CD4-positive, alpha-beta T cell treated with Interleukin-1 beta for 1 hour (primary cell): Measurements from ENCODE around the gene HDX.
"Not testable (repeated sequence)": the region's sequence is repeated elsewhere in the genome, so short reads cannot be mapped to it uniquely, and the experiment has no call there.

ENCODE experiments used
- DNase-seq, 2 donors: peaks; one replicate each; pipeline ENCODE4 v3.0.0-alpha.2; 2020 to 2022

Gene HDX

DNA sequence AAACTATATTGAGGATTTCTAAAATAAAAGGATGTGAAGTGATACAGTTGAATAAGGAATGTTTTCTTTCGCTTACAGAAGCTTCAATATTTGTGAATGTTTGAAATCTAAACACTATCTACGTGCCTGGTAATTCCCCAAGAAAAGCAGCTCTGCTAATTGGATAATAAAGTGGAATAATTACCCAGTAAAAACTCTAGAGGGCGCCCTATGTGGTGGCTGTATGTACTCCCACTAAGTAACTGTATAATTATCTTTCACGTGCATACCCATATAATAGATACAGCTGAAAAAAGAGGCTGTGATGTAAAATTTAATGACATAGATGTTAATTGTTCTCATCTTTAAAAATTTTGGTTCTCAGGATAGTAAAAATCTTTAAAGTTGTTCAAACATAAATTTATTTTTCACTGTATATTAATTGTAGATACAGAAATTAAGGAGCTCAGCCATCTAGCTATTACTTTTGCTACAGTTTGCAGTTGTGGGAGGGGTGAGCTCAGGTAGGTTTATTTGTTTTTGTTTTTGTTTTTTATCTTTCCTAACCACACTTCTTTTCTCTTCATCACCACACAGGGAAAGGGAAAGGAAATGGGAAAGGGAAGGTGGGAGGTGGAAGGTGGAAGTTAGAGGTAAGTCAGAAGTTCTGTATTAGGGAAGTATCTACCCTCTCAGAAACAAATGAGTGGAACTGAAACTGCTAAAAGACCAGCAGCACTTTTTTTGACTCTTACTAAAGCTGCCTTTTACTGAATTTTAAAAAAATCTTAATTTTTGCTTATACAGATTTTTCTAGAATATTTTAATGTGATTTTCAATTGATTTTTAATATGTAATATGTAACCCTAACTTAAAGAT is 162.5 kb downstream of the HDX start:
- DNase-seq: peak in 1 of 2 donors; percentile 0

- no peak for DNase-seq
Measured at GRCh38 chrX:84336646-84337045, 165.6 kb downstream of the HDX start.

DNA sequence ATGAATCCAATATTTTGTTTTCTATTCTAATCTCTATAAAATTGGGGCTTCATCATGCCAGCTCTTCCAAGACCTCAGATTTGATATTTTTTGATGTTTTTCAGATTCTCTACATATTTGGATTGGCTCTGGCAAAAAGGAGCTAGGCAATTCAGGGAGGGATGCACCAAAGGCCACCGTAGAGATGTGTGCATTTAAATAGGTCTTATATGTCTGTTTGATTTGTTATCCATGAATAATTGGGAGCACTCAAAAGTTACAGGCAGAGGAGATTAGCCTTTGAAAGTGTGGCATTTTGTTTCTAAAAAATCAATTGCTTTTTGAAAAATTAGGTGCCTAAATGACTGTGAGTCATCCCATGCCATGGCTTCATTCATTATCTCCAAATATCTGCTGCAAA is 167.1 kb downstream of the HDX start:
- DNase-seq: no peak

DNA sequence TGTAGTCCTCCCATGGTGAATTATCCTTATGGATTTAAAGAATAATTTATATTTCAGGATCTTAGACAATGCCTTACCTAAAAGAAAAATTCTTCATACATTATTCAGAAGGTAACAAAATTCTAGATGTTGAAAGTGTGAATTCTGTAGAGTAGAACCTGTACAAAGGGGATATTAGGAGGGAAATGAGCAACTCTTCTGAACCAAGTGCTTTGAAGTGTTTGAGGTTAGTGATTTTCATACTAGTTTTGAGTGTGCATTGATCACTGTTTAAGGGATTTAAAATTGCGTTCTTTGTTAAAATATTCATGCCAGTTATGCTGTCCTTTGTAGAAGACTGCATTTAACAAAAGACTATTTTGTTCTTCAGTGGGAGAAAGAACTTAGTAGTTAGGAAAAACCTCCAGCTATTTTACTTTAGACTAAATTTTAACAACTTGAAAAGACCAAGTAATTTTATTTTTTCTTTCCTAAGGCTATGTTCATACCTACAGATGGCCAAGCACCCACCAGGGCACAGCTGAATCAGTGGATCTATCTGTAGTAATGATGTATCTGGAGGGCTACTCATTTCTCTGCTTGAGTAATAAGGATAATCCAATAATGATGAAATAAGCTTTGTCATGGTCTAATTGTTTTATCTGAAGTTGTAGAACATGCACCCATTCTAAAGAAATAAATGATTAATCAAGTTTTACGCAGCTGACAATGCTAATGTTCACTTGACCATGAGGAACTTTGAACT is 180.0 kb downstream of the HDX start:
- DNase-seq: no peak

DNA sequence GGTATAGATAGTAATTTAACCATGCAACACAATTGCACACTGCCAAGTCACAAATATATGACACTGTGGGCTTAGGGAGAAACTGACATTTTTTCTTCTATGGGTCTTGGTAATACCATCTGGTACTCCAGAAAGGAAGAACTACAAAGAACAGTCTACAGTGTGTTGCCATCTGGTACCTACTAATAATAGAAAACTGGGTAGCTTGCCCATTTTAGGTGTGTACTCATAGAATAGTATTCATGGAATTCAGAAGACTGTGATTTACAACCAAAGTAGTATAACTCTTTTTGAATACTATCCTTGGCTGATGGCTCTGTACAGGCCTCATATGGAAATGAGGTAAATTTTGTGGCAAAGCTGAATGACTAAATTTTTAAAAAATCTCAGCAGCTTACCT is 181.6 kb downstream of the HDX start:
- DNase-seq: no peak

DNA sequence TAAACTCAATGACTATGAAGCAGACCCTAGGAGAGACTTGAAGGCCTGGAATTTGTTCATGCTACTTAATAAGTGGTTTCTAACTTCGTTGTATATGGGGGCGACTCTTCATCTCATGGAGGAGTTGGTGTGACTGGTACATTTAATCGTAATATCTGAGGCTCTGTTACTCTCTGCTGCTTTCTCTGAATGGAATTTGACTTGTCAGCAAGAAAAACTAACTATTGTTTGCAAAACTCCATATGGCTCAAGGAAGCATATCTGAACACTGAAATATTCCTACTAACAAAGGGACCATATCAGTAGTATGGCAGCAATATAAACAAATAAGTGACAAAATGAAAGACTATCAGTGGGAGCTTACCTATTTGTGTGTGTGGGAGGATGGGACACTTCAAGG is 182.2 kb downstream of the HDX start:
- DNase-seq: no peak

GRCh38 chrX:84318661-84319060 is 183.6 kb downstream of the HDX start:
- no peak for DNase-seq

DNA sequence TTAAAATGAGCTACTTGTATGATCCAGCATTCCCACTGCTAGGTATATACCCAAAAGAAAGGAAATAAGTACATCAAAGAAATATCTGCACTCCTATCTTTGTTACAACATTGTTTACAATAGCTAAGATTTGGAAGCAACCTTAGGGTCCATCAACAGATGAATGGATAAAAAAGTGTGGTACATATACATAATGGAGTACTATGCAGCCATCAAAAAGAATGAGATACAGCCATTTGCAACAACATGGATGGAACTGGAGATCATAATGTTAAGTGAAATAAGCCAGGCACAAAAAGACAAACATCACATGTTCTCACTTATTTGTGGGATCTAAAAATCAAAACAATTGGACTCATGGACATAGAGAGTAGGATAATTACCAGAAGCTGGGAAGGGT is 186.3 kb downstream of the HDX start:
- DNase-seq: not testable (repeated sequence)
